Liver (tissue), 3 donors: Measurements from ENCODE around the gene DCAF8.

Experiments used
- ATF3 ChIP-seq: IDR thresholded peaks from 2 replicates; pipeline ENCODE4 v1.6.1; 2016; ENCODE audit warnings: antibody characterized with exemption
- CTCF ChIP-seq: fragments of 150-350 bp; IDR thresholded peaks from 2 replicates; pipeline ENCODE4 v1.5.1; 2017; ENCODE audit warnings: improper control_type of control experiment, low read depth, low read length; ENCODE audit not compliant: missing input control
- GABPA ChIP-seq, 2 donors: IDR thresholded peaks in 1 of 2; conservative IDR thresholded peaks in 1 of 2; 2 replicates each; pipeline ENCODE4 v1.6.1; 2016; ENCODE audit warnings: antibody characterized with exemption in 2 of 2, mild to moderate bottlenecking in 1 of 2, moderate library complexity in 1 of 2
- HNF4G ChIP-seq: IDR thresholded peaks from 2 replicates; pipeline ENCODE4 v1.6.1; 2016; ENCODE audit warnings: antibody characterized with exemption
- JUND ChIP-seq, 2 donors: IDR thresholded peaks; 2 replicates each; pipeline ENCODE4 v1.6.1; 2016; ENCODE audit warnings: antibody characterized with exemption in 2 of 2
- NR2F2 ChIP-seq: IDR thresholded peaks from 2 replicates; pipeline ENCODE4 v1.6.1; 2016; ENCODE audit warnings: antibody characterized with exemption
- REST ChIP-seq: IDR thresholded peaks from 2 replicates; pipeline ENCODE4 v1.6.1; 2016; ENCODE audit warnings: antibody characterized with exemption, mild to moderate bottlenecking
- RXRA ChIP-seq, 2 donors: IDR thresholded peaks; 2 replicates each; pipeline ENCODE4 v1.6.1; 2017 to 2018; ENCODE audit warnings: antibody characterized with exemption in 2 of 2, mild to moderate bottlenecking in 1 of 2
- TF ChIP-seq, protein P1 (sequence below): IDR thresholded peaks from 2 replicates; pipeline ENCODE4 v1.6.1; 2016; ENCODE audit warnings: antibody characterized with exemption
- donor health status: healthy.
- donor health status: healthy.

DNA sequence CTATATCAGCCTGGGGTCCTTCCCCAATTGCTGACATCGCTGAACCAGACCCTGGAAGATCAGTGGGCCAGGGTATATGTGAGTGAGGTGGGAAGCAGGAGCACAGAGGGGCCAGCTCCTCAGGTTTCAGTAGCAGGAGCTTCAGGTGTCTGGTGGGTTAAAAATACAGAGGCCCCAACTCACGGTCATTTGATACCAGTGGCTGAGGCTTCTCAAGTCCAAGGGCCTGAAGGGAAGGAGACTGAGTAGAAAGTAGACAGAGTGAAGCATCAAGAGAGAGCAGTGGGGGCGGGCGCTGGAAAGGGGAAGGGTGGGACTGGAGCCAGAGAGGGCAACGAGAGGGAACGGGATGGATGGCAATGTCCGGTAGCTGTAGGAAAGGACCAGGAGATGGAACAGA, 74.0 kb downstream of the DCAF8 start:
- no peak for TF ChIP-seq GABPA (IDR thresholded peaks at IDR 0.05 in 1 of 2, conservative IDR thresholded peaks at IDR 0.05 in 1 of 2)
- no peak for TF ChIP-seq CTCF
- TF ChIP-seq NR2F2 = no peak
- no peak for TF ChIP-seq HNF4G
- TF ChIP-seq REST = no peak
- TF ChIP-seq, protein P1, sequence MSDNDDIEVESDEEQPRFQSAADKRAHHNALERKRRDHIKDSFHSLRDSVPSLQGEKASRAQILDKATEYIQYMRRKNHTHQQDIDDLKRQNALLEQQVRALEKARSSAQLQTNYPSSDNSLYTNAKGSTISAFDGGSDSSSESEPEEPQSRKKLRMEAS = no peak
- TF ChIP-seq ATF3 = no peak
- TF ChIP-seq RXRA (IDR thresholded peaks at IDR 0.05) = no peak
- TF ChIP-seq JUND (IDR thresholded peaks at IDR 0.05) = no peak
